GM19468 (cell line): ENCODE results near the gene VPS51.

Experiments
- ATAC-seq: cut with Tn5 transposase; IDR thresholded peaks from one replicate; pipeline ENCODE4 v1.9.1; 2021; ENCODE audit warnings: mild to moderate bottlenecking, moderate library complexity, moderate number of reproducible peaks; ENCODE audit not compliant: unreplicated experiment; ENCODE audit errors: extremely low read depth

Gene VPS51

GRCh38 chr11:65103476-65103875 is 7.5 kb downstream of the VPS51 start:
- no peak for ATAC-seq

GRCh38 chr11:65104628-65105027 is 8.6 kb downstream of the VPS51 start:
- no peak for ATAC-seq

GRCh38 chr11:65107078-65107477 is 11.1 kb downstream of the VPS51 start:
- ATAC-seq, result no peak

GRCh38 chr11:65107751-65108468 is 11.9 kb downstream of the VPS51 start:
- no peak for ATAC-seq

GRCh38 chr11:65108469-65109123 is 12.6 kb downstream of the VPS51 start:
- ATAC-seq, result no peak

- ATAC-seq, result no peak
Observed at GRCh38 chr11:65109231-65110198, 13.5 kb downstream of the VPS51 start.

- no peak for ATAC-seq
Observed at GRCh38 chr11:65110354-65110861, 14.4 kb downstream of the VPS51 start.

- ATAC-seq, result no peak
Observed at GRCh38 chr11:65111159-65111743, 15.2 kb downstream of the VPS51 start.

GRCh38 chr11:65111744-65112545 is 15.9 kb downstream of the VPS51 start, which contains the start of gene TM7SF2:
TSS of gene TM7SF2 (plus strand) at chr11:65111872. CDS start at chr11:65112016, 144 bp downstream.
- ATAC-seq, result no peak

GRCh38 chr11:65112546-65113360 is 16.7 kb downstream of the VPS51 start:
- no peak for ATAC-seq

- no peak for ATAC-seq
Observed at GRCh38 chr11:65113361-65113756, 17.3 kb downstream of the VPS51 start.

- no peak for ATAC-seq
Observed at GRCh38 chr11:65113839-65114238, 17.8 kb downstream of the VPS51 start.

GRCh38 chr11:65114538-65115171 is 18.6 kb downstream of the VPS51 start:
- no peak for ATAC-seq

- no peak for ATAC-seq
Observed at GRCh38 chr11:65115361-65116082, 19.5 kb downstream of the VPS51 start.

- ATAC-seq, result no peak
Observed at GRCh38 chr11:65116370-65117205, 20.6 kb downstream of the VPS51 start.
